NOMO-1 (cell line): Measurements from ENCODE around the gene KRTAP24-1.
A peak's percentile ranks its signal among the peaks of the same experiment; 100 is the strongest.

Experiments
- DNase-seq, 2 experiments: peaks; one replicate each; lab custom pipeline; 2025; ENCODE audit not compliant: unreplicated experiment in 2 of 2; lab: John Stamatoyannopoulos, UW

KRTAP24-1 gene

GRCh38 chr21:30234643-30235042, 48.1 kb downstream of the KRTAP24-1 start:
- peak in 1 of 2 experiments; percentile 7 for DNase-seq

GRCh38 chr21:30234050-30234449, 48.7 kb downstream of the KRTAP24-1 start:
- no peak for DNase-seq

GRCh38 chr21:30233228-30234020, 49.3 kb downstream of the KRTAP24-1 start:
- no peak for DNase-seq

- no peak for DNase-seq
Measured at GRCh38 chr21:30232011-30232410, 50.7 kb downstream of the KRTAP24-1 start.
